ENCODE measurements around the gene SOAT2.
A peak's percentile ranks its signal among the peaks of the same experiment; 100 is the strongest.
"Not testable (repeated sequence)": the region's sequence is repeated elsewhere in the genome, so short reads cannot be mapped to it uniquely, and the experiment has no call there.

SOAT2 gene

DNA sequence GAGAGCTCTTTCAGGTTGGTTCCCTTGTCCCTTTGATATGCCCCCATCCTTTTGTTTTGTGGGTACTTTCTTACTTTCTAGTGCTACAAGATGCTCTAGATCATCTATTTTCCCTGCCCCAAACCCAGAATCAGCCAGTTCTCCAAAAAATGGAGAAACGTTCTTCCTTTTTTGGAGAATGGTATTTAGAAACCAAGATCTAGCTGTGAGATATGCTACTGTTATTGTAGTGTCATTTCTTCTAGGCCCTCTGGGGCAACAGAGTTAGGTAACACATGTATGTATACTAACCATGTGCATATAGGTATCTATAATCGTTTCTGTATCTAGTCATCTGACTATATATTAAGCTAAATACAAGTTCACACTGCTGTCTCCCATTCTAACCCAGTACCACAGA lies 12.7 kb upstream of the SOAT2 start:
- DNase-seq, result no peak

DNA sequence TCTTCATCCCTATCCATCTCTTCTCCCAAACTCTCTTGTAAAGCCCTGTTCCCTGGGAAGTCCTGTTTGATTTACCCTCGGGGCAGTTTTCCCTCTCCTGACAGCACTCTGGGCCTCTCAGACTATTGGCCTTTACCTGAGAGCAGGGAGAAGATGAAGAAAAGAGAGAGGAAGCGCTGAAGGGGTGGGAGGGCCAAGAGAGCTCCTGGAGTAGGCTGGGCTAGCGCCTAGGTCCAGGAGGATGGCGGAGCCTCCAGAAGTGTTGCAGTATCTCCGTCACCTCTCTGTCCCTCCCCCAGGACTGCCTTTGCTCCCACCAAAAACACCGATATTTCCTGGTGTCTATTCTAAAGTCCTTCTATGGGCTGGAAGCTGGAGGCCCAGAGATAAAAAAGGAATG lies 11.5 kb upstream of the SOAT2 start:
- no peak for DNase-seq

DNA sequence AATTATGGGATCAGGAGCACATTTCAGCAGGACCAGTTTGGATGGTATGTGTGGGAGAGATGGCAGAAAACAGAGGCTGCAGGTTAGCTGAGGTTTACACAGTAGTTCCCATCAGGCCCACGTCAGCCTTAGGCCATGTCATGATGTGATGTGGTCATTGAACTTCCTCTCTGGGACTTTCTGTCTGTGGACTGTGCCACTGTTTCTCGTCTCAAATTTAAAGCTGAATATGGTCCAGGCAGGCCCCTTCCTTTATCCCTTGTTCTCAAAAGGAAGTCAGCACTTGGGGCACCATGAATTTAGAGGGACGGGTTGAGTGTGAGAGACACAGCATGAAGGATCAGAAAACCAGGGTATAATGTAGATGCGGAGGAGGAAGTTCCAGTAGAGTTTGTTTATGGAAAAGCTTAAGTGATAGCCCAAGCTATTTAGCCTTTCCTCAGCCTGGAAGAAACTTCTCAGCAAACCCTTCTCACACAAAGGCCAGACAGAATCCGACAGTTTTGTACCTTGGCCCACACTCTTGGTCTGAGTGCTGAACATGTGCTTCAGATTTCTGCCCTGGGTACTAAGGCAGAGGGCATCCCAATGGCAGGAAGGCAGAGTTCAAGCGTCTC lies 9.4 kb upstream of the SOAT2 start:
- no peak for DNase-seq

DNA sequence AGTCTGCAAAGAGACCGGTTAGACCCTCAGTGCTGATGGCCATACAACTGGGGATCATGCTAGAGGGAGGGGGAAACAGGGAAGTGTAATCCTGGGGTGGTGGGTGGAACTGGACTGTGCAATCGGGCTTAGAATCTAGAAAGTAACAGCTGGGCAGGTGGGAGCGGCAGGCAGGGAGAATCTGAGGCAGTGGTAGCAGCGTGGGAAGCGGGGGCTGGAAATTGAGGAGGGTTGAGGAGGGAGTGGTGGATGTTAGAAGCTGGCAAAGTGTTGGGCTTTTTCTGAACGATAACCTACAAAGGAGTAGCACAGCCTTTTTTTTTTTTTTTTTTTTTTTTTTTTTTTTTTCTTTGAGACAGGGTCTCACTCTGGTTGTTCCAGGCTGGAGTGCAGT lies 8.9 kb upstream of the SOAT2 start:
- no peak for DNase-seq

DNA sequence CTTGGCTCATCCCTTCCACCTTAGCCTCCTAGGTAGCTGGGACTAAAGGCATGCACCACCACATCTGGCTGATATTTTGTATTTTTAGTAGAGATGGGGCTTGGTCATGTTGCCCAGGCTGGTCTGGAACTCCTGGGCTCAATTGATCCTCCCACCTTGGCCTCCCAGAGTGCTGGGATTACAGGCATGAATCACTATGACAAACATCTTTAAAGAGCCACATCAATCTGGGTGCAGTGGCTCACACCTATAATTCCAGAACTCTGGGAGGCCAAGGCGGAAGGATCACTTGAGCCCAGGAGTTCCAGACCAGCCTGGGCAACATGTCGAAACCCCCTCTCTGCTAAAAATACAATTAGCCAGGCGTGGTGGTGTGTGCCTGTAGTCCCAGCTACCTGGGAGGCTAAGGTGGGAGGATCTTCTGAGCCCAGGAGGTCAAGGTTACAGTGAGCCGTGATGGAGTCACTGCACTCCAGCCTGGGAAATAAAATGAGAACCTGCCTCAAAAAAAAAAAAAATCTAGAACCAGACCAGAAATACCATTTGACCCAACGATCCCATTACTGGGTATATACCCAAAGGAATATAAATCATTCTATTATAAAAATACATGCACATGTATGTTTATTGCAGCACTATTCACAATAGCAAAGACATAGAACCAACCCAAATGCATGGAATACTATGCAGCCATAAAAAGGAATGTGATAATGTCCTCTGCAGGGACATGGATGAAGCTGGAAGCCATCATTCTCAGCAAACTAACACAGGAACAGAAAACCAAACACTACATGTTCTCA lies 8.3 kb upstream of the SOAT2 start:
- DNase-seq, result not testable (repeated sequence)

DNA sequence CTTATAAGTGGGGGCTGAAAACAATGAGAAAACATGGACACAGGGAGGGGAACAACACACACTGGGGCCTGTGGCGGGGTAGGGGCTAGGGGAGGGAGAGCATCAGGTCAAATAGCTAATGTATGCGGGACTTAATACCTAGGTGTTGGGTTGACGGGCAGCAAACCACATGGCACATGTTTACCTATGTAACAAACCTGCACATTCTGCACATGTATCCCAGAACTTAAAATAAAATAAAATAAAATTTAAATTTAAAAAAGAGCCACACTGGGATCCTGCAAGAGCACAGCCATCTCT lies 7.7 kb upstream of the SOAT2 start:
- not testable (repeated sequence) for DNase-seq

DNA sequence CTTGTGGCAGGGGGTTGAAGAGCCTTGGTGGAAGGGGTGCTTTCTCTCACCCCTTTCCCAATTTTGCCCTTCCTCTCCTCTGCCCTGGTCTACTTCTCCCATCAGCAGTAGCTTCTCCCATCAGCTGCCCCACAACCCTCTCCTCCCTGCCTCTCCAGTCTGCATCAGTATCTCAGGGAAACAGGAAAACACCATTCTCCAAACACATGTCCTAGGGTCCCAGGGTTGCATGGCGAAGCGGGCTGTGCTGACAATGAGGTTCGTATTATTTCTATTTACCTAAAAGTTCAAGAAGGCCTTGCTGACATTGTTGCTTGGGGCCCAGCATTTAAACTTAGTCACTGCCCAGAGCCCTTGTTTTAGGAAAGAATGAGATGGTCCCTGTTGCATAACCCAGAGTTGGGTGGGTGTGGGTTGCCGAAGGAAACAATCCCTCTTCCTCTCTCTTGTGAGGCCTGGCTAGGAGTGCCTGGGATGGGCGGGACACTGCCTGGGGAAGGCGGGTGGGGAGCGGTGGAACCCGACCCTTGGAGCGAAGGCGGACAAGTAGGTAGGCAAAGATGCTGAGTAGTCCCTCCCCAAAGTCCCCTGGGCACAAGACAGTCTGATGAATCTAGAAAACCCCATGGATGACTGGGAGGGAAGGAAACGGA lies 7.1 kb upstream of the SOAT2 start:
- DNase-seq, result no peak

DNA sequence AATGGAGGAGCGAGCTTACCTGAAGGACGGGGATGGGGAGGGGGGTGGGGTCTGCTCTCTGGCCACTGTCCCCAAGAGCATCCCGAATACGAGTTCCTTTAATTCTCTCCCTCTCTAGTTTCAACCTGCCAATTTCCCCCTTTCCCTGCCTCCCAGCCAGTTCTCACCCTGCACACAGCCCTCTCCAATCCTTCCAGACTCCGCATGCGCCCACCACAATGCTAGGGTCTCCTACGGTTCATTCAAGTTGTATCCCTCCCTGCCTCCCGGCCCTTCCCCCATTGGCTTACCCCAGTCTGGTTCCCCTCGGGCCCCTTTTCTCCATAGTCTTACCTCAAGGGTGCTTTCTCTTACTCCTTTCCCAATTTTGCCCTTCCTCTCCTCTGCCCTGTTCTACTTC lies 6.5 kb upstream of the SOAT2 start:
- DNase-seq, result no peak

DNA sequence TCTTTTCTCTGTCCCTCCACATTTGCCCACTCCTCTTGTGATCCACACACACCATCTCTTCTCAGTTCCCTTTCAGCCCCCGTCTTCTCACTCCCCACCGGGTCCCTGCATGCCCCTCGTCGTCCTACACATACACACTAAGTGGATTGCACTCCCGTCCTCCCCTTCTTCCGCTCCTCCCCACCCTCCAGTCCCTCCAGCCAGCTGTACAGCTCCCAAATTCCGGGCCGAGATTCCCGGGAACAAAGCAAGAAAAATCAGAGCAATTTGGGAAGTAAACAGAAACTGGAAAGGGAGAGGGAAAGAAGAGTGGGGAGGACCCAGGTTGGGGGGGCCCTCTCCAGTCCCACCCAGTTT lies 6.1 kb upstream of the SOAT2 start:
- no peak for DNase-seq

DNA sequence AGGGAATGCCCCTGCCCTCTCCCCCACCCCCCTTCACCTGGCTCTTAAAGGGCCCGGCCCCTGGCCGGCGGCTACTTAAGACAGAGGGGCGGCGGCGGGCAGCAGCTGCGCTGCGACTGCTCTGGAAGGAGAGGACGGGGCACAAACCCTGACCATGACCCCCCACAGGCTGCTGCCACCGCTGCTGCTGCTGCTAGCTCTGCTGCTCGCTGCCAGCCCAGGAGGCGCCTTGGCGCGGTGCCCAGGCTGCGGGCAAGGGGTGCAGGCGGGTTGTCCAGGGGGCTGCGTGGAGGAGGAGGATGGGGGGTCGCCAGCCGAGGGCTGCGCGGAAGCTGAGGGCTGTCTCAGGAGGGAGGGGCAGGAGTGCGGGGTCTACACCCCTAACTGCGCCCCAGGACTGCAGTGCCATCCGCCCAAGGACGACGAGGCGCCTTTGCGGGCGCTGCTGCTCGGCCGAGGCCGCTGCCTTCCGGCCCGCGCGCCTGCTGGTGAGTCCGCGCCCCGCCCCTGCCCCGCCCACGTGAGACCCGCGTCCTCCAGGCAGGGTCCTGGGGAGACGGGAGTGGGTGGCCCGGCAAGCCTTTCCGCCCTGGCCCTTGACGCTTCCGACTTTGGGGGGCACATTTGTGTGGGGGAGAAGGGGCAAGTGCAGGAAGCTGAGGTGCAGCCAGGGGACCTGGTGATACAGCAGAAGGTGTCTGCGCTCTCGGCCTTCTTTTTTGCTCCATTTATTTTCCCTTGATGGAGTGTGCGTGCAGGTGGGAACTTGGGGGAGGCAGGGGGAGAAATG lies 5.5 kb upstream of the SOAT2 start, which contains the start of gene IGFBP6:
Gene IGFBP6 (plus strand): TSS at position 104 of the 790 bp plus-strand sequence. CDS start 51 bp downstream, at position 155.
- DNase-seq, result peak; percentile 74

DNA sequence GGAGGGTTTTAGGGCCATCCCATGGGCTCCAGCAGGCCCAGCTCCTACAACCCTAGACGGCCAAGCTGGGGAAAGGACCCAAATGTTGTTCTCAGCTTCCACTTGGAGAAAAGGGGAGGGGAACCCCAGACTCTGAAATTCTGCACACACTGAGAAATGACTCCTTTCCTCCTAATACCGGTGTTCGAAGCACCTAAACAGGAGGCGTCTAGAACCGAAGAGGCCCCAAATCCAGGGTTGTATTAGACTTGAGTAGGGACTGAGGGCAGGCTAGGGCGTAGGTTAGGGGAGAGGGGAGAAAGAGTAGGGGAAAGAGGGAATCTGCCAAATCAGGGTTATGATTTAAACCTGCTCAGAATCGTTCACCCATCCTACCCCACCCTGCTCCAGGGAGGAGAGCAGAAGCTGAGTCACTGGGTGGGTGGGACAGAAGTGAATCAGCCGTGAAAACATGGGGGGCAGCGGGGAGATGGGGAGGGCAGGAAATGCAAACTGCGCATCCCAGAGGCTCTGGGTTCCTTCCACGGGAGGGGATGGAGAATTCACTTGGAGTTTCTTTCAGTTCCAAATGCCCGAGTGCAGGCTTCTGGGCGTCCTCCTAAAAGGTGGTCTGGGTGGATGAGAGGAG lies 4.8 kb upstream of the SOAT2 start:
- peak; percentile 38 for DNase-seq

DNA sequence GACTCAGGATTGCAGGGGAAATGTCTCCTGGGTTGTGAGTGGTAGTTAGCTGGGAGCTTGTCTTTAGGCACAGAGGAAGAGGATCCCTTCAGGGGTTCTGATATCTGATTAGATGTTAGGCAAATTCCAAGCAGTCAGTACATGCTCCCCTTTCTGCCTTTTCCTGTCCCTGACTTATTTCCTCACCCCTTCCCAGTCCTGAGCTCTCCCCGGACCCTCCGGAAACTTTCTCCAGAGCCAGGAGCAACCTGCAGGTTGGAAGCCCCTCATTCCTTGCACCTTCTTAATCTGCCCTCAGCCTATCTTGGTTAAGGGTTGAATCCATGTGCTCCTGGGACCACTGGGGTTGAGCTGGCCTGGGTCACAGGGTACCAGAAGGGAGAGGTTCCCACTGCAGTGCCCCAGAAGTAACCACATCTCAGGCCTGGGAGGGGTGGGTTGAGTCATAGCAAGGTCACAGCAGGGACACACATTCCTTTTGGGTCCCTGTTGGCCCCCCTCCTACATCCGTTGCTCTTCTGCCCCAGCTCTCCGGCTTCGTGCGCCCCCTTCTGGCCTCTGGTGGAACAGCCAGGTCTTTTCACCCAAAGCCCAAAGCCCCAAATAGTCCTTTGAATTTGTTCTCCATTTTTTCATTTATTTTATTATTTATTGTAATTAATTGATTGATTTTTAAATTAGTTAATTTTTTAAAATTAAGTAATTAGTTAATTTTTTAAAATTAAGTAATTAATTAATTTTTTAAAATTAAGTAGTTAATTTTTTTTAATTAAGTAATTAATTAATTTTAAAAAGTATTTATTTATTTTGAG lies 4.0 kb upstream of the SOAT2 start:
- DNase-seq, result peak; percentile 95

DNA sequence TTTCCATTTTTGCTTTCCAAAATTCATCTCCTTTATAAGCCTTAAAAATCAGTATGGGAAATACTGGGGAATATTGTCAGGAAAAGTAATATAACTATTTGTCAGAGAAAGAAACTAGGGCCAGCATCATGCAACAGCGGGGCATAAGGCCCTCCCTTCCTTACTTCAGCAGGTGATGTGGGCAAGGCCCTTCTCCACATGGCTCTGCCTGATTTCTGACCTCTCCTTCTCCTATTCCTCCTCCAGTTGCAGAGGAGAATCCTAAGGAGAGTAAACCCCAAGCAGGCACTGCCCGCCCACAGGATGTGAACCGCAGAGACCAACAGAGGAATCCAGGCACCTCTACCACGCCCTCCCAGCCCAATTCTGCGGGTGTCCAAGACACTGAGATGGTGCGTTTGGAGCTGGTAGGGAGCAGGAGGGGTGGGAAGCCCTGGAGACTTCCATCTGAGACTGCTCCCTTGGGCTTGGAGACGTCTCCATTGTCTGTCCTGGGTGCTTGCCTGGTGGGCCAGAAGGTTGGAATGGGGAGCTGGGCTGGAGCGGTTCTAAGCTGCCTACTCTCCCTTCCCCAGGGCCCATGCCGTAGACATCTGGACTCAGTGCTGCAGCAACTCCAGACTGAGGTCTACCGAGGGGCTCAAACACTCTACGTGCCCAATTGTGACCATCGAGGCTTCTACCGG lies 2.7 kb upstream of the SOAT2 start:
- no peak for DNase-seq

DNA sequence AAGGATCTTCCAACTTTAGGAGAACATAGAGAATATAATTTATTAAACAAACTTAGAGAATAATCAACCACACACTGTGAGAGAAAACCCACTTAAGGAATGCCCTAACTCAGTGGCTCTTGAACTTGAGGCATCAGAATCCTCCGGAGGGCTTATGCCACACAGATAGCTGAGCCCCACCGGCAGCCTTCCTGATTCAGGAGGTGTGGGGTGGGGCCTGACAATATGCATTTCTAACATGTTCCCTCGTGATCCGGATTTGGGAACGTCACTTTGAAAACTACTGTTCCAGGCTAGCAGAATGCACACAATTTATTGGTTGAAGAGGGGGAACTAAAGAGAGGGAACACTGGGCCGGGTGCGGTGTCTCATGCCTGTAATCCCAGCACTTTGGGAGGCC lies 2.0 kb upstream of the SOAT2 start:
- DNase-seq, result no peak

DNA sequence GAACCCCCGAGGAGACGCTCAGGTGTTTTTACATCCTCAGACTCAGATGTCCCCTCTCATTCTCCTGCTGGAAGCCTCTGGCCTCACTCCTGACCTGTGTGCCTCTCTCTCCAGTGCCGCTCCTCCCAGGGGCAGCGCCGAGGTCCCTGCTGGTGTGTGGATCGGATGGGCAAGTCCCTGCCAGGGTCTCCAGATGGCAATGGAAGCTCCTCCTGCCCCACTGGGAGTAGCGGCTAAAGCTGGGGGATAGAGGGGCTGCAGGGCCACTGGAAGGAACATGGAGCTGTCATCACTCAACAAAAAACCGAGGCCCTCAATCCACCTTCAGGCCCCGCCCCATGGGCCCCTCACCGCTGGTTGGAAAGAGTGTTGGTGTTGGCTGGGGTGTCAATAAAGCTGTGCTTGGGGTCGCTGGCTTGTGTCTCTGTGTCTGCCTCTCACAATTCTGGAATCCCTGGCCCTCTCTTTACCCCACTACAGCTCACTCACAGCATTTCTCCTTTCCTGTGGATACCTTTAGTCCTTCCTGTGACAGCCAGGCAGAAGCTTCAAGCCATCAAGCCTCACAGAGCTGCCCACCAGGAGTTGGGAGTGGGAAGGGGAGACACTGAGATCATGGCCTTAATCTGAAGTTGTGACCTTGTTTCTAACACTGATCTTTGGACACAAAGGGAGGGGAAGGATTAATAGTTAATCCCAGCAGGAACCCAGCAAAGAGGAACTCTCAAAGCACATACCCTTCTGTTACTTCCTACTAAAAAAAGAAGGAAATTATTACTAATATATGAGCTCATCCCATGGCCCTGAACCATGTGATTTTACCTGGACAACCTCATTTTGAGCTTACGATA lies 1.1 kb upstream of the SOAT2 start:
- no peak for DNase-seq

DNA sequence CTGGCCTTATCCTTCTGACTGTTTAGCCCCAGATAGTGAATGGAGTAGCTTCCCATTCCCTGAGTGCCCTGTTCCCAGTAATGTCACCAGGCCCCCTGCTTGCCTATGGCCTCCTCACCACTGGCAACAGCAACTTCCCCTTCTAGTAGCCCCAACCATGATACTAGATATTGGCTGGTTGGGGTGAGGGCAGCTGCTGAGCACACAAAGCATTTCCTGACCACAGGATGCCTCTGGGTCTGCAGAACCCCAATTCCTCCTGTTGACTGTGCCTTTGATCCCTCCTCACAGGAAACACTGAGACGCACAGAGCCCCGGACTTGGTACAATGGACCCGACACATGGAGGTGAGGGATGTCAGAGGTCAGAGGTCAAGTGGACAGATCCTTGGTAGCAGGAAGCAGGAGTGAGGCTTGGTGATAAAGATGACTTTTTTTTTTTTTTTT lies 597 bp downstream of the SOAT2 start:
- DNase-seq, result no peak

DNA sequence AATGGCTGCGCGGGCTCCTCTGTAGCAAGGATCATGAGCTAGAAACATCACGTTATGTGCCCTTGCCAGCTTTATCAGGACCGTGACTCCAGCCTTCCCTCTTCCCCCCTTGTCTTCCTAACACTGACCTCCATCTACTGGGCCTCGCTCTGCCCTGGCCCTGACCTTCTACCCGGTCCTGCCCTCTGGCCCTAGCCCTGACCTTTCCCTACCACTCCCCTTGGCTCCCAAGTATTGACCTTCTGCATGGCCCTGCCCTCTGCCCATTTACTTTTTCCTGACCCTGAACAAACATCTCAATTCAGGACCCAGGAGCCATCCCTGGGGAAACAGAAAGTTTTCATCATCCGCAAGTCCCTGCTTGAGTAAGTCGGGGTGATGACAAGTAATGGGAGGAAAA lies 2.0 kb downstream of the SOAT2 start:
- no peak for DNase-seq

DNA sequence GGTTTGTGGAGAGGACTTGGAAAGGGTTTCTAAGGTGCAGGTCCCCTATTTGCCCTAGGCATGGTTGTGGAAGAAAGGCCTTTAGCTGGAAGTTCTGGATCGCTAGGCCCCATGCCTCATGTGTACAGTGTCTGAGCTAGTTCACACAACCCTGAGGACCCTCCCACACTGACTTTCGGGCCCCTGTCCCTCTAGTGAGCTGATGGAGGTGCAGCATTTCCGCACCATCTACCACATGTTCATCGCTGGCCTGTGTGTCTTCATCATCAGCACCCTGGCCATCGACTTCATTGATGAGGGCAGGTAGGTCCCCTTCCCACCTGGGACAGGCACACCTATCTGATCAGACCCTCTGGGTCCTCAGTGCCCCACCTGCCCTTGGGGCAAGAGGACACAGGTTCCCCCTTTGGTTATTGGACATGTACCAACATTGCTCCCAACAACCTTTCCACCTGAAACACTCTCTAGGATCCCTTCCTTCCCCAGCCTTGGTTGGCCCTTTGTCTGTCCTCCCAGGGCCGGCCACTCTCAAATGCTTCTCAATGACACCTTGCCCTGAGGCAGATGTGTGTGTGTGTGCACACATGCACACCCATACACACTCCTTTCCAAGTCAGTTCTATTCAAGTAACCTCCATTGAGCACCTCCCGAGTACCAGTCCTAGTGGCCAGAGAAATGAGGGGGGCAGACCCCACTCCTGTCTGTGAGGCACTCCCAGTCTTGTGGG lies 2.6 kb downstream of the SOAT2 start:
- no peak for DNase-seq

DNA sequence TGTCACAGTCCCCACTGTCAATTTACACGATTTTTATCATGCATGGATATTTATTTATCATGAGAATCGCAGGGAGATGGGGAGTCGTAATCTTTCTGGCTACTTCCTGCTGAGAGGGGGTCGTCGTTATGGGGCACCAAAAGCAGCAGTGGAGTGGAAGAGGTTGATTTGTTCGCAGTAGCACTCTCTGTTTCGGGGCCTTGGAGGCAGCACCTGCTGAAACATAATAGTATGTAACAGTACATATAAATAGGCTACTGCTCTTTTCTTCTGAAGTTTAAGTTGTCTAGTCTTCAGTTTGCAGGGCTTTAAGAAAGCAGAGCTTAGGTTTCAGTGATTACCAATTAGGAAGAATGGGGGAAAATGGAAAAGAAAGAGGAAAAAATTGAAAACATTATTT lies 3.8 kb downstream of the SOAT2 start:
- DNase-seq, result no peak

DNA sequence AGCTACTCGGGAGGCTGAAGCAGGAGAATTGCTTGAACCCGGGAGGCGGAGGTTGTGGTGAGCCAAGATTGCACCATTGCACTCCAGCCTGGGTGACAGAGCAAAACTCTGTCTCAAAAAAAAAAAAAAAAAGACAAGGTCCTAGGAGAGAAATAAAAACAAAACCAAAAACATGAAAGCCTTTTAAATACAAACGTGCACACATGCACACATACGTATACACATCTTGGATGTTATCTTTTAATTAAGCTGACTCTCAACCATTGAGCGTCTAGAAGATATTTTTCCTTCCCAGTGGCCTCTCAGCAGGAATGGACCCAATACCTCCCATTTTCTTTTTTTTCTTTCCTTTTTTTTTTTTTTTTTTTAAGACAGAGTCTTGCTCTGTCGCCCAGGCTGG lies 9.1 kb downstream of the SOAT2 start:
- not testable (repeated sequence) for DNase-seq
